HG03442 (cell line): ENCODE measurements around the gene TESK2.
"Not testable (repeated sequence)": the region's sequence is repeated elsewhere in the genome, so short reads cannot be mapped to it uniquely, and the experiment has no call there.

Source experiments
- ATAC-seq: cut with Tn5 transposase; IDR thresholded peaks from one replicate; pipeline ENCODE4 v1.9.1; 2021; ENCODE audit warnings: mild to moderate bottlenecking, moderate library complexity; ENCODE audit not compliant: unreplicated experiment

Gene TESK2

GRCh38 chr1:45510036-45510971, 19.3 kb upstream of the TESK2 start:
- ATAC-seq: no peak

GRCh38 chr1:45508295-45509151, 17.6 kb upstream of the TESK2 start:
- ATAC-seq: no peak

GRCh38 chr1:45507893-45508292, 16.9 kb upstream of the TESK2 start:
- no peak for ATAC-seq

- ATAC-seq: no peak
Measured at GRCh38 chr1:45507195-45507594, 16.2 kb upstream of the TESK2 start.

- no peak for ATAC-seq
Measured at GRCh38 chr1:45503462-45504360, 12.7 kb upstream of the TESK2 start.

GRCh38 chr1:45501505-45501859, 10.5 kb upstream of the TESK2 start:
- no peak for ATAC-seq

GRCh38 chr1:45499415-45499769, 8.4 kb upstream of the TESK2 start:
- no peak for ATAC-seq

GRCh38 chr1:45498279-45498678, 7.3 kb upstream of the TESK2 start:
- ATAC-seq: no peak

- no peak for ATAC-seq
Measured at GRCh38 chr1:45493116-45493697, 2.2 kb upstream of the TESK2 start.

GRCh38 chr1:45492691-45493090, 1.7 kb upstream of the TESK2 start:
- no peak for ATAC-seq

GRCh38 chr1:45491487-45492260, 711 bp upstream of the TESK2 start:
- ATAC-seq: no peak

- ATAC-seq: no peak
Measured at GRCh38 chr1:45490121-45490625, 790 bp downstream of the TESK2 start.

- not testable (repeated sequence) for ATAC-seq
Measured at GRCh38 chr1:45489379-45489778, 1.6 kb downstream of the TESK2 start.

GRCh38 chr1:45488666-45489377, 2.1 kb downstream of the TESK2 start:
- ATAC-seq: no peak

- no peak for ATAC-seq
Measured at GRCh38 chr1:45485949-45486348, 5.0 kb downstream of the TESK2 start.

- ATAC-seq: no peak
Measured at GRCh38 chr1:45479039-45479748, 11.8 kb downstream of the TESK2 start.

GRCh38 chr1:45478121-45478814, 12.7 kb downstream of the TESK2 start:
- no peak for ATAC-seq

- ATAC-seq: no peak
Measured at GRCh38 chr1:45477646-45478045, 13.3 kb downstream of the TESK2 start.
